Measurements from ENCODE around the gene ARRDC3. TPM values are rescaled to one million over a fixed set of nuclear protein-coding genes. Genes with fewer than 3 reads are reported as not detected.
"Not testable (repeated sequence)": the region's sequence is repeated elsewhere in the genome, so short reads cannot be mapped to it uniquely, and the experiment has no call there.

Gene ARRDC3
- total RNA-seq, 2 donors from 2014 or later = 30.5 to 60.7 TPM

- Mint-ChIP-seq H3K36me3 (ENCODE audit: low read depth) (no peaks in the 10 kb centered on the region), H3K4me3 (no peak overlapping the region), H3K27me3 (ENCODE audit: insufficient read depth) (no peaks in the 10 kb centered on the region), H3K9me3 (peaks cover 26% of the 10 kb centered on the region), H3K27ac (no peak overlapping the region), H3K4me1 (peaks cover 1% of the 10 kb centered on the region)
- Histone ChIP-seq H3K27ac (ENCODE audit: low read depth, low read length) (no peak overlapping the region), H3K9me3 (ENCODE audit: control insufficient read depth, low read length) (peaks cover 11% of the 10 kb centered on the region), H3K9ac (ENCODE audit: extremely low read depth, low read length, poor library complexity, severe bottlenecking) (no peak overlapping the region), H3K4me1 (ENCODE audit: control insufficient read depth, insufficient read depth, low read length) (no peaks in the 10 kb centered on the region), H3K4me3 (ENCODE audit: low read length) (no peak overlapping the region), H3K27me3 (ENCODE audit: control insufficient read depth, insufficient read depth, low read length, poor library complexity, severe bottlenecking) (no peaks in the 10 kb centered on the region), H3K36me3 (ENCODE audit: control insufficient read depth, insufficient read depth, low read length) (no peaks in the 10 kb centered on the region)
- DNase-seq = no peak
- WGBS, 2 experiments (ENCODE audit: insufficient coverage in 1 of 2, insufficient read length in 1 of 2) = 96 to 100% methylated on average over 3 to 5 of the region's 5 CpGs
- TF ChIP-seq CTCF (conservative IDR thresholded peaks at IDR 0.05) = no peak
Observed at GRCh38 chr5:91345461-91345860, 37.7 kb downstream of the ARRDC3 start.

DNA sequence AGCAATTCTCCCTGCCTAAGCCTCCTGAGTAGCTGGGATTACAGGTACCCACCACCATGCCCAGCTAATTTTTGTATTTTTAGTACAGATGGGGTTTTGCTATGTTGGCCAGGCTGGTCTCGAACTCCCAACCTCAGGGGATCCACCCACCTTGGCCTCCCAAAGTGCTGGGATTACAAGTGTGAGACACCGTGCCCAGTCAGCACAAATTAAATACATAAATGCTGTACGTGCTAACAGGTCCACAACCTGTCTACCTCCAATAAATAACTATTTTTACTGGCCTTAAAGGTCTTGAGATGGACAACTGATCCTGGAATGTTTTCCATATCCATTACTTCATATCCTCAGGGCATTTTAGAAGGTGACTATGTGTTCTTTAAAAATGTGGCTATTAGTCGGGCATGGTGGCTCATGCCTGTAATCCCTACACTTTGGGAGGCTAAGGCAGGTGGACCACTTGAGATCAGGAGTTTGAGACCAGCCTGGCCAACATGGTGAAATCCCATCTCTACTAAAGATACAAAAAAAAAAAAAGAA is 38.4 kb downstream of the ARRDC3 start:
- H3K27me3 Mint-ChIP-seq (ENCODE audit: insufficient read depth); H3K27ac ChIP-seq (ENCODE audit: low read depth, low read length); H3K4me1 Mint-ChIP-seq; H3K4me3 Mint-ChIP-seq; H3K27me3 ChIP-seq (ENCODE audit: control insufficient read depth, insufficient read depth, low read length, poor library complexity, severe bottlenecking); H3K36me3 ChIP-seq (ENCODE audit: control insufficient read depth, insufficient read depth, low read length); H3K9ac ChIP-seq (ENCODE audit: extremely low read depth, low read length, poor library complexity, severe bottlenecking); DNase-seq; H3K4me1 ChIP-seq (ENCODE audit: control insufficient read depth, insufficient read depth, low read length); H3K27ac Mint-ChIP-seq; H3K36me3 Mint-ChIP-seq (ENCODE audit: low read depth); H3K4me3 ChIP-seq (ENCODE audit: low read length): not testable (repeated sequence)
- peaks cover 11% of the 10 kb centered on the region for H3K9me3 ChIP-seq (ENCODE audit: control insufficient read depth, low read length)
- peaks cover 26% of the 10 kb centered on the region for H3K9me3 Mint-ChIP-seq
- WGBS, 2 experiments (ENCODE audit: insufficient coverage in 1 of 2, insufficient read length in 1 of 2) = 93 to 100% methylated on average over 1 to 4 of the region's 4 CpGs

- Mint-ChIP-seq H3K27me3 (ENCODE audit: insufficient read depth) (no peaks in the 10 kb centered on the region), H3K4me1 (peaks cover 5% of the 10 kb centered on the region), H3K4me3 (no peak overlapping the region), H3K36me3 (ENCODE audit: low read depth) (no peaks in the 10 kb centered on the region), H3K9me3 (peaks cover 26% of the 10 kb centered on the region), H3K27ac (no peak overlapping the region)
- no peaks in the 10 kb centered on the region for H3K27me3 ChIP-seq (ENCODE audit: control insufficient read depth, insufficient read depth, low read length, poor library complexity, severe bottlenecking)
- no peak overlapping the region for H3K27ac ChIP-seq (ENCODE audit: low read depth, low read length)
- H3K9me3 ChIP-seq (ENCODE audit: control insufficient read depth, low read length) = peaks cover 11% of the 10 kb centered on the region
- DNase-seq = no peak
- H3K4me3 ChIP-seq (ENCODE audit: low read length) = no peak overlapping the region
- no peaks in the 10 kb centered on the region for H3K4me1 ChIP-seq (ENCODE audit: control insufficient read depth, insufficient read depth, low read length)
- no peaks in the 10 kb centered on the region for H3K36me3 ChIP-seq (ENCODE audit: control insufficient read depth, insufficient read depth, low read length)
- no peak overlapping the region for H3K9ac ChIP-seq (ENCODE audit: extremely low read depth, low read length, poor library complexity, severe bottlenecking)
- TF ChIP-seq CTCF (conservative IDR thresholded peaks at IDR 0.05) = no peak
- WGBS, 2 experiments (ENCODE audit: insufficient coverage in 1 of 2, insufficient read length in 1 of 2) = 86 to 87% methylated on average over 1 to 2 of the region's 2 CpGs
Observed at GRCh38 chr5:91343916-91344315, 39.2 kb downstream of the ARRDC3 start.

GRCh38 chr5:91342931-91343330 is 40.2 kb downstream of the ARRDC3 start:
- not testable (repeated sequence) for H3K36me3 Mint-ChIP-seq (ENCODE audit: low read depth); H3K4me3 ChIP-seq (ENCODE audit: low read length); H3K4me1 ChIP-seq (ENCODE audit: control insufficient read depth, insufficient read depth, low read length); H3K36me3 ChIP-seq (ENCODE audit: control insufficient read depth, insufficient read depth, low read length); H3K4me3 Mint-ChIP-seq; H3K27ac Mint-ChIP-seq; H3K27ac ChIP-seq (ENCODE audit: low read depth, low read length); DNase-seq; H3K9ac ChIP-seq (ENCODE audit: extremely low read depth, low read length, poor library complexity, severe bottlenecking); H3K27me3 ChIP-seq (ENCODE audit: control insufficient read depth, insufficient read depth, low read length, poor library complexity, severe bottlenecking); H3K4me1 Mint-ChIP-seq; H3K27me3 Mint-ChIP-seq (ENCODE audit: insufficient read depth)
- WGBS, 2 experiments (ENCODE audit: insufficient coverage in 1 of 2, insufficient read length in 1 of 2) = 96% methylated on average over 11 to 29 of the region's 29 CpGs
- peaks cover 11% of the 10 kb centered on the region for H3K9me3 ChIP-seq (ENCODE audit: control insufficient read depth, low read length)
- H3K9me3 Mint-ChIP-seq = peaks cover 21% of the 10 kb centered on the region

Measured in endodermal cell (in vitro differentiated cells).